WTC11 (cell line): ENCODE results near the gene TMEM169. TPM values are rescaled to one million over a fixed set of nuclear protein-coding genes. Genes with fewer than 3 reads are reported as not detected.

Source experiments
- ATAC-seq: fragments of 200-7000 bp; cut with Tn5 transposase; 2 replicates; pipeline ENCODE4 v1.10.0; 2021; ENCODE audit warnings: mild to moderate bottlenecking, moderate library complexity
- Bru-seq: library from RNA; stranded (reverse); fragments of 400-500 nt; gene quantifications from one replicate; lab custom pipeline; 2021; lab: Mats Ljungman, UMichigan
- CTCF ChIA-PET: fragments of 300-600 bp; sonication (Branson Sonifier 250); formaldehyde crosslinking; loops from one replicate; lab custom pipeline; 2021; ENCODE audit warnings: antibody characterized with exemption; lab: Charles Lee
- POLR2A ChIA-PET: fragments of 350-600 bp; sonication (Branson Sonifier 250); formaldehyde crosslinking; loops from one replicate; lab custom pipeline; 2021; ENCODE audit warnings: antibody characterized with exemption; lab: Charles Lee
- DNase-seq: peaks from one replicate; pipeline ENCODE4 v3.0.0; 2021; ENCODE audit warnings: low spot score
- H3K27ac Mint-ChIP-seq: 2 replicates; pipeline ENCODE4 v1.8.0; 2021; ENCODE audit warnings: mixed read lengths
- H3K27me3 Mint-ChIP-seq: 2 replicates; pipeline ENCODE4 v1.8.0; 2021; ENCODE audit warnings: low read depth, mild to moderate bottlenecking, moderate library complexity, mixed read lengths
- H3K36me3 Mint-ChIP-seq: 2 replicates; pipeline ENCODE4 v1.8.0; 2021; ENCODE audit warnings: mixed read lengths
- H3K4me1 Mint-ChIP-seq: 2 replicates; pipeline ENCODE4 v1.8.0; 2022; ENCODE audit warnings: mixed read lengths
- H3K4me3 Mint-ChIP-seq: 2 replicates; pipeline ENCODE4 v1.8.0; 2021; ENCODE audit warnings: mild to moderate bottlenecking, moderate library complexity, mixed read lengths
- H3K9me3 Mint-ChIP-seq: 2 replicates; pipeline ENCODE4 v1.8.0; 2021; ENCODE audit warnings: mixed read lengths
- CBFB ChIP-seq: sonication (generic); formaldehyde crosslinking; IDR thresholded peaks from 2 replicates; pipeline ENCODE4 v1.8.1; 2022; ENCODE audit warnings: mild to moderate bottlenecking, low read depth, missing genetic modification reagents
- CREM ChIP-seq: sonication (generic); formaldehyde crosslinking; IDR thresholded peaks from 2 replicates; pipeline ENCODE4 v1.8.1; 2022; ENCODE audit warnings: mild to moderate bottlenecking, missing genetic modification reagents, moderate library complexity
- GABPB1 ChIP-seq: sonication (generic); formaldehyde crosslinking; IDR thresholded peaks from 2 replicates; pipeline ENCODE4 v1.8.1; 2023; ENCODE audit warnings: mild to moderate bottlenecking, missing genetic modification reagents
- GTF2I ChIP-seq: fragments of 250-450 bp; sonication (Bioruptor Pico); conservative IDR thresholded peaks from 2 replicates; pipeline ENCODE4 v1.4.0; 2021; ENCODE audit warnings: mild to moderate bottlenecking
- IRF2 ChIP-seq: sonication (generic); formaldehyde crosslinking; IDR thresholded peaks from 2 replicates; pipeline ENCODE4 v1.8.0; 2022; ENCODE audit warnings: low read depth, missing genetic modification reagents, borderline replicate concordance
- JAZF1 ChIP-seq: fragments of 250-450 bp; sonication (Bioruptor Pico); IDR thresholded peaks from 2 replicates; pipeline ENCODE4 v1.9.0; 2021; ENCODE audit warnings: moderate library complexity, mild to moderate bottlenecking, inconsistent platforms
- JUN ChIP-seq: sonication (generic); formaldehyde crosslinking; IDR thresholded peaks from 2 replicates; pipeline ENCODE4 v1.8.0; 2023; ENCODE audit warnings: mild to moderate bottlenecking, missing genetic modification reagents
- KAT7 ChIP-seq: sonication (generic); formaldehyde crosslinking; IDR thresholded peaks from 2 replicates; pipeline ENCODE4 v1.8.1; 2023; ENCODE audit warnings: missing genetic modification reagents, mild to moderate bottlenecking, borderline replicate concordance
- NR2C2 ChIP-seq: sonication (generic); formaldehyde crosslinking; IDR thresholded peaks from 2 replicates; pipeline ENCODE4 v1.8.0; 2022; ENCODE audit warnings: mild to moderate bottlenecking, missing genetic modification reagents
- OVOL2 ChIP-seq: fragments of 250-450 bp; sonication (Bioruptor Pico); IDR thresholded peaks from 2 replicates; pipeline ENCODE4 v1.9.0; 2021; ENCODE audit warnings: mild to moderate bottlenecking, borderline replicate concordance
- RELA ChIP-seq: sonication (generic); formaldehyde crosslinking; IDR thresholded peaks from 2 replicates; pipeline ENCODE4 v1.8.1; 2022; ENCODE audit warnings: missing genetic modification reagents, mild to moderate bottlenecking, borderline replicate concordance
- SMAD3 ChIP-seq: sonication (generic); formaldehyde crosslinking; IDR thresholded peaks from 2 replicates; pipeline ENCODE4 v1.8.0; 2022; ENCODE audit warnings: missing genetic modification reagents, mild to moderate bottlenecking, borderline replicate concordance
- TEAD1 ChIP-seq: sonication (generic); formaldehyde crosslinking; IDR thresholded peaks from 2 replicates; pipeline ENCODE4 v1.8.0; 2022; ENCODE audit warnings: mild to moderate bottlenecking, missing genetic modification reagents
- TP53 ChIP-seq: sonication (generic); formaldehyde crosslinking; IDR thresholded peaks from 2 replicates; pipeline ENCODE4 v1.8.1; 2023; ENCODE audit warnings: mild to moderate bottlenecking, missing genetic modification reagents
- ZBTB21 ChIP-seq: sonication (generic); formaldehyde crosslinking; IDR thresholded peaks from 2 replicates; pipeline ENCODE4 v1.8.1; 2023; ENCODE audit warnings: mild to moderate bottlenecking, missing genetic modification reagents, borderline replicate concordance
- ZNF219 ChIP-seq: sonication (generic); formaldehyde crosslinking; IDR thresholded peaks from 2 replicates; pipeline ENCODE4 v1.8.0; 2023; ENCODE audit warnings: missing genetic modification reagents, mild to moderate bottlenecking, borderline replicate concordance
- ZNF263 ChIP-seq: sonication (generic); formaldehyde crosslinking; IDR thresholded peaks from 2 replicates; pipeline ENCODE4 v1.8.1; 2022; ENCODE audit warnings: low read depth, mild to moderate bottlenecking, moderate library complexity, missing genetic modification reagents
- ZNF317 ChIP-seq: sonication (generic); formaldehyde crosslinking; IDR thresholded peaks from 2 replicates; pipeline ENCODE4 v1.8.1; 2023; ENCODE audit warnings: low read depth, mild to moderate bottlenecking, moderate library complexity, missing genetic modification reagents, borderline replicate concordance
- ZNF416 ChIP-seq: fragments of 250-450 bp; sonication (Bioruptor Pico); IDR thresholded peaks from 2 replicates; pipeline ENCODE4 v1.9.0; 2021; ENCODE audit warnings: mild to moderate bottlenecking, inconsistent platforms
- ZNF423 ChIP-seq: fragments of 250-450 bp; sonication (Bioruptor Pico); IDR thresholded peaks from 2 replicates; pipeline ENCODE4 v2.1.2; 2022; ENCODE audit warnings: mild to moderate bottlenecking, moderate library complexity
- long read RNA-seq, 3 experiments: library from RNA in 1 of 3; library from capped mRNA in 1 of 3; library from polyadenylated mRNA in 1 of 3; unstranded in 2 of 3; stranded (forward) in 1 of 3; transcript quantifications; one replicate each; pipeline ENCODE4 v2.0.0, GENCODE V29; 2021
- total RNA-seq: library from RNA; stranded (reverse); gene quantifications from 3 replicates; pipeline ENCODE4 v1.2.3, GENCODE V29; 2021
- TF ChIP-seq, protein P1 (sequence below): fragments of 250-450 bp; sonication (Bioruptor Pico); conservative IDR thresholded peaks from 2 replicates; pipeline ENCODE4 v1.9.0; 2021; ENCODE audit warnings: mild to moderate bottlenecking
- TF ChIP-seq, protein P2 (sequence below): fragments of 250-450 bp; sonication (Bioruptor Pico); IDR thresholded peaks from 2 replicates; pipeline ENCODE4 v1.9.0; 2021; ENCODE audit warnings: mild to moderate bottlenecking
- TF ChIP-seq, protein P3 (sequence below): sonication (generic); formaldehyde crosslinking; conservative IDR thresholded peaks from 2 replicates; pipeline ENCODE4 v1.8.1; 2023; ENCODE audit warnings: mild to moderate bottlenecking, low read depth, missing genetic modification reagents, moderate library complexity
- TF ChIP-seq, protein P4 (sequence below): sonication (generic); formaldehyde crosslinking; IDR thresholded peaks from 2 replicates; pipeline ENCODE4 v1.8.1; 2023; ENCODE audit warnings: mild to moderate bottlenecking, missing genetic modification reagents
- TF ChIP-seq, protein P5 (sequence below): sonication (generic); formaldehyde crosslinking; conservative IDR thresholded peaks from 2 replicates; pipeline ENCODE4 v1.8.1; 2022; ENCODE audit warnings: mild to moderate bottlenecking, missing genetic modification reagents
- TF ChIP-seq, protein P6 (sequence below): sonication (generic); formaldehyde crosslinking; IDR thresholded peaks from 2 replicates; pipeline ENCODE4 v1.8.1; 2022; ENCODE audit warnings: mild to moderate bottlenecking, missing genetic modification reagents, moderate library complexity, borderline replicate concordance

Gene TMEM169, protein sequence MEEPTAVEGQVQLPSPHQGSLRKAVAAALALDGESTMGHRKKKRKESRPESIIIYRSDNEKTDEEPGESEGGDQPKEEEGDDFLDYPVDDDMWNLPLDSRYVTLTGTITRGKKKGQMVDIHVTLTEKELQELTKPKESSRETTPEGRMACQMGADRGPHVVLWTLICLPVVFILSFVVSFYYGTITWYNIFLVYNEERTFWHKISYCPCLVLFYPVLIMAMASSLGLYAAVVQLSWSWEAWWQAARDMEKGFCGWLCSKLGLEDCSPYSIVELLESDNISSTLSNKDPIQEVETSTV
- 1.8 to 3.5 TPM (median 3.3 TPM) in 3 replicates for total RNA-seq
- Bru-seq, nascent RNA = percentile 74 among the genes with signal in this experiment
- long read RNA-seq, experiment 1, partial matches to known transcripts = 1 of 12 reads
- long read RNA-seq, experiment 1, other reads (novel, unspliced or antisense) = 3 of 12 reads
- long read RNA-seq, experiment 2, partial matches to known transcripts = 0 of 3 reads
- long read RNA-seq, experiment 2, other reads (novel, unspliced or antisense) = 1 of 3 reads
- long read RNA-seq, experiment 3, partial matches to known transcripts = 0 of 3 reads
- long read RNA-seq, experiment 3, other reads (novel, unspliced or antisense) = 2 of 3 reads

DNA sequence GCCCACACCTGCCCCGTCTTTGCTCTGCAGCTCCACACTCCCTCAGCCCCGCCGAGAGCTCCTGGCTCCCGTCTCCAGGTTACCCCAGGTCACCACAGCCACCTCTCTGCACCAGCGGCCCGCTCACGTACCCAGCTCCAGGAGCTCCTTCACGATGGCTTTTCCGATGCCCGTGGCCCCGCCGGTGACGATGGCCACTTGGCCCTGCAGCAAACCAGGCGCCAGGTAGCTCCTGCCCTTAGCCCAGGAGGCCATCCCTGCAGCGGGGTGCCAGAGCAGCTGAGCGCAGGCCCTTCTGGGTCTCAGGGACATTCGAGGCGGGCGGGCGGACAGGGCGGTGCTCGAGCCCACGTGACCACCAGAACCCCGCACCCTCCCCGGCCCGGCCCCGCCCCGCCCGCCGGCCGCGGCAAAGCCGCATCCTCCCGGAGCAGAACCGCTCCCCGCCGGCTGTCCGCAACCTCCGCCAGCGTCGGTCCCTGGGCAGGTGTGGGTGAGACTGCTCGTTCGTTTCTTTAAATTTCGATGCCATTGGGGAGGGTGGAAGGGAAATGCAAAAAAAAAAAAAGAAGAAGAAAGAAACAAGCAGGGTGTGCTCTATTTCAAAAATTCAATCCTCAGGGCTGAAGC, at the start of gene TMEM169, which contains the start of gene PECR:
Gene TMEM169, plus strand, starts transcription at position 433 of the 630 bp plus-strand sequence. CDS start 14,045 bp downstream, outside the sequence.
Gene PECR, minus strand, starts transcription at position 323 of the 630 bp plus-strand sequence. Its CDS starts 68 bp downstream, at position 255.
- Mint-ChIP-seq H3K27me3 (no peaks in the 10 kb centered on the region), H3K4me3 (peak within 1 kb of the TSS; percentile 93), H3K4me1 (peaks cover 41% of the 10 kb centered on the region), H3K36me3 (no peaks in the 10 kb centered on the region), H3K27ac (peak within 1 kb of the TSS; percentile 94), H3K9me3 (no peaks in the 10 kb centered on the region)
- ChIA-PET CTCF (interaction anchor here (1.0 to 2.6 kb wide), 6 partner anchors 18 to 58 kb away, joined by 5 to 26 read pairs (median 6); partner anchors contain the start of gene XRCC5), POLR2A (interaction anchor here (0.6 to 4.5 kb wide), 8 partner anchors 12 to 76 kb away, joined by 3 to 46 read pairs (median 4); partner anchors contain the start of gene XRCC5)
- DNase-seq (peak; percentile 89), ATAC-seq (peak; percentile 93)
- no peak for TF ChIP-seq JAZF1
- no peak for TF ChIP-seq ZNF263 (CRISPR knock-in tag)
- TF ChIP-seq GTF2I (CRISPR knock-in tag) = no peak
- TF ChIP-seq GABPB1 (CRISPR knock-in tag) = peak; percentile 58; the same call in 1 of the 2 replicates
- TF ChIP-seq, protein P1, sequence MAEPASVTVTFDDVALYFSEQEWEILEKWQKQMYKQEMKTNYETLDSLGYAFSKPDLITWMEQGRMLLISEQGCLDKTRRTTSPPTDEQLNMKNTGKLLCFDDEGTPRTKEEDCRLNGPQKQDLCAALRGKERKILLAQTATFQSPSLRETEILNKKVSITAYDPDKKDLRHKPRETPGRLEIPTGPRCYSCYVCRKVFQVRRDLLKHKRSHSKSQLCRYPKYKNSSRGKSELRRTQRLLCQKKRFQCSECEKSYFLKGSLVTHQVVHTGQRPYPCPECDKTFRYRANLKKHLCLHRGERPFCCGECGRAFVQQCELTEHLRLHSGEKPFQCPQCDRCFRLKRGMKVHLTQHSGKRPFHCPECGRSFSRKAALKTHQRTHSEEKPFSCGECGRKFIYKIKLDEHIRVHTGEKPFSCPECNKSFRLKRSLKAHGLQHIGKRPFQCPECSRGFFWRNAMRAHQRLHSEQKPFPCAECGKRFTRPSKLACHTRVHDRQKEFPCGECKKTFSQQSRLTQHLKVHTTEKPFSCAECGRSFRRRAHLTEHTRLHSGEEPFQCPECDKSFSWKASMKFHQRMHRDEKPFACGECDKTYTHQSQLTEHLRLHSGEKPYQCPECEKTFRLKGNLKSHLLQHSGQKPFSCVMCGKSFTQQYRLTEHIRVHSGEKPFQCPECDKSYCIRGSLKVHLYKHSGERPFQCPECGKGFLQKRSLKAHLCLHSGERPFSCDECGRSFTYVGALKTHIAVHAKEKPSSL (CRISPR knock-in tag) = no peak
- TF ChIP-seq, protein P2, sequence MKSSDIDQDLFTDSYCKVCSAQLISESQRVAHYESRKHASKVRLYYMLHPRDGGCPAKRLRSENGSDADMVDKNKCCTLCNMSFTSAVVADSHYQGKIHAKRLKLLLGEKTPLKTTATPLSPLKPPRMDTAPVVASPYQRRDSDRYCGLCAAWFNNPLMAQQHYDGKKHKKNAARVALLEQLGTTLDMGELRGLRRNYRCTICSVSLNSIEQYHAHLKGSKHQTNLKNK (CRISPR knock-in tag) = no peak
- TF ChIP-seq SMAD3 = peak; percentile 91
- TF ChIP-seq CBFB (CRISPR knock-in tag) = no peak
- TF ChIP-seq ZNF317 (CRISPR knock-in tag) = no peak
- TF ChIP-seq ZNF423 (CRISPR knock-in tag) = no peak
- peak; percentile 84; the same call in 1 of the 2 replicates for TF ChIP-seq TEAD1 (CRISPR knock-in tag)
- TF ChIP-seq IRF2 (CRISPR knock-in tag) = no peak
- TF ChIP-seq ZBTB21 = peak; percentile 56; the same call in 1 of the 2 replicates
- no peak for TF ChIP-seq RELA (CRISPR knock-in tag)
- TF ChIP-seq, protein P3, sequence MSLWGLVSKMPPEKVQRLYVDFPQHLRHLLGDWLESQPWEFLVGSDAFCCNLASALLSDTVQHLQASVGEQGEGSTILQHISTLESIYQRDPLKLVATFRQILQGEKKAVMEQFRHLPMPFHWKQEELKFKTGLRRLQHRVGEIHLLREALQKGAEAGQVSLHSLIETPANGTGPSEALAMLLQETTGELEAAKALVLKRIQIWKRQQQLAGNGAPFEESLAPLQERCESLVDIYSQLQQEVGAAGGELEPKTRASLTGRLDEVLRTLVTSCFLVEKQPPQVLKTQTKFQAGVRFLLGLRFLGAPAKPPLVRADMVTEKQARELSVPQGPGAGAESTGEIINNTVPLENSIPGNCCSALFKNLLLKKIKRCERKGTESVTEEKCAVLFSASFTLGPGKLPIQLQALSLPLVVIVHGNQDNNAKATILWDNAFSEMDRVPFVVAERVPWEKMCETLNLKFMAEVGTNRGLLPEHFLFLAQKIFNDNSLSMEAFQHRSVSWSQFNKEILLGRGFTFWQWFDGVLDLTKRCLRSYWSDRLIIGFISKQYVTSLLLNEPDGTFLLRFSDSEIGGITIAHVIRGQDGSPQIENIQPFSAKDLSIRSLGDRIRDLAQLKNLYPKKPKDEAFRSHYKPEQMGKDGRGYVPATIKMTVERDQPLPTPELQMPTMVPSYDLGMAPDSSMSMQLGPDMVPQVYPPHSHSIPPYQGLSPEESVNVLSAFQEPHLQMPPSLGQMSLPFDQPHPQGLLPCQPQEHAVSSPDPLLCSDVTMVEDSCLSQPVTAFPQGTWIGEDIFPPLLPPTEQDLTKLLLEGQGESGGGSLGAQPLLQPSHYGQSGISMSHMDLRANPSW (CRISPR knock-in tag) = no peak
- peak; percentile 90 for TF ChIP-seq KAT7 (CRISPR knock-in tag)
- TF ChIP-seq, protein P4, sequence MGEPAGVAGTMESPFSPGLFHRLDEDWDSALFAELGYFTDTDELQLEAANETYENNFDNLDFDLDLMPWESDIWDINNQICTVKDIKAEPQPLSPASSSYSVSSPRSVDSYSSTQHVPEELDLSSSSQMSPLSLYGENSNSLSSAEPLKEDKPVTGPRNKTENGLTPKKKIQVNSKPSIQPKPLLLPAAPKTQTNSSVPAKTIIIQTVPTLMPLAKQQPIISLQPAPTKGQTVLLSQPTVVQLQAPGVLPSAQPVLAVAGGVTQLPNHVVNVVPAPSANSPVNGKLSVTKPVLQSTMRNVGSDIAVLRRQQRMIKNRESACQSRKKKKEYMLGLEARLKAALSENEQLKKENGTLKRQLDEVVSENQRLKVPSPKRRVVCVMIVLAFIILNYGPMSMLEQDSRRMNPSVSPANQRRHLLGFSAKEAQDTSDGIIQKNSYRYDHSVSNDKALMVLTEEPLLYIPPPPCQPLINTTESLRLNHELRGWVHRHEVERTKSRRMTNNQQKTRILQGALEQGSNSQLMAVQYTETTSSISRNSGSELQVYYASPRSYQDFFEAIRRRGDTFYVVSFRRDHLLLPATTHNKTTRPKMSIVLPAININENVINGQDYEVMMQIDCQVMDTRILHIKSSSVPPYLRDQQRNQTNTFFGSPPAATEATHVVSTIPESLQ (CRISPR knock-in tag) = no peak
- TF ChIP-seq, protein P5, sequence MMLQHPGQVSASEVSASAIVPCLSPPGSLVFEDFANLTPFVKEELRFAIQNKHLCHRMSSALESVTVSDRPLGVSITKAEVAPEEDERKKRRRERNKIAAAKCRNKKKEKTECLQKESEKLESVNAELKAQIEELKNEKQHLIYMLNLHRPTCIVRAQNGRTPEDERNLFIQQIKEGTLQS (CRISPR knock-in tag) = no peak
- no peak for TF ChIP-seq NR2C2 (CRISPR knock-in tag)
- TF ChIP-seq CREM (CRISPR knock-in tag) = no peak
- TF ChIP-seq, protein P6, sequence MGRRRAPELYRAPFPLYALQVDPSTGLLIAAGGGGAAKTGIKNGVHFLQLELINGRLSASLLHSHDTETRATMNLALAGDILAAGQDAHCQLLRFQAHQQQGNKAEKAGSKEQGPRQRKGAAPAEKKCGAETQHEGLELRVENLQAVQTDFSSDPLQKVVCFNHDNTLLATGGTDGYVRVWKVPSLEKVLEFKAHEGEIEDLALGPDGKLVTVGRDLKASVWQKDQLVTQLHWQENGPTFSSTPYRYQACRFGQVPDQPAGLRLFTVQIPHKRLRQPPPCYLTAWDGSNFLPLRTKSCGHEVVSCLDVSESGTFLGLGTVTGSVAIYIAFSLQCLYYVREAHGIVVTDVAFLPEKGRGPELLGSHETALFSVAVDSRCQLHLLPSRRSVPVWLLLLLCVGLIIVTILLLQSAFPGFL = no peak; the same call in 1 of the 2 replicates
- no peak; the same call in 1 of the 2 replicates for TF ChIP-seq JUN
- TF ChIP-seq TP53 (CRISPR knock-in tag) = no peak
- no peak for TF ChIP-seq ZNF219 (CRISPR knock-in tag)
- TF ChIP-seq OVOL2 (CRISPR knock-in tag) = no peak
- no peak for TF ChIP-seq ZNF416
